NCI-H510A treated with DMSO at 0.1 percent for 48 hours (cell line): ENCODE data around the gene NID1.
"Not testable (repeated sequence)": the region's sequence is repeated elsewhere in the genome, so short reads cannot be mapped to it uniquely, and the experiment has no call there.

Experiments used
- DNase-seq: peaks from one replicate; lab custom pipeline; 2025; lab: John Stamatoyannopoulos, UW

NID1 gene

DNA sequence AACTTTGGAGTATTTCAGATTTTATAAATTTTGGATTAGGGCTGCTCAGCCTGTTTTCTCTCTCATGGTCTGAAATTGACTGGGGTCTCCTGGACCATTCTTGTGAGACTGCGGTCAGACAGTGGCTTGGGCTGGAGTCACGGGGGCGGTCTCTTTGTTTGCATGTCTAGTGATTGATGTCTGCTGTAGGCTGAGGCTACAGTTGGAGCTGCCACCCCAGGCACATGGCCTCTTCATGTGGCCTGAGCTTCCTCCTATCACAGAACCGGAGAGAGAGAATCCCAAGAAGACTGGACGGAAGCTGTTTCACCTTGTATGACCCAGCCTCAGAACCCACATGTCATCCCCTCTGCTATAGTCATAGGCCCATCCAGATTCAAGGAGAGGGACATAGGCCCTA, 96.1 kb downstream of the NID1 start:
- DNase-seq = no peak

DNA sequence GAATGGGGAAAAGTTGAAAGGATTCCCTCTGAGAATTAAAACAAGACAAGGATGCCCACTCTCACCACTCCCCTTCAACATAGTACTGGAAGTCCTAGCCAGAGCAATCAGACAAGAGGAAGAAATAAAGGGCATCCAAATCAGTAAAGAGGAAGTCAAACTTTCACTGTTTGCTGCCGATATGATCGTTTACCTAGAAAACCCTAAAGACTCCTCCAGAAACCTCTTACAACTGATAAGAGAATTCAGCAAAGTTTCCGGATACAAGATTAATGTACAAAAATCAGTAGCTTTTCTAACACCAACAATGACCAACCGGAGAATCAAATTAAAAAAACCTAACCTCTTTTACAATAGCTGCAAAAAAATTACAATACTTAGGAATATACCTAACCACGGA, 98.8 kb downstream of the NID1 start:
- not testable (repeated sequence) for DNase-seq

DNA sequence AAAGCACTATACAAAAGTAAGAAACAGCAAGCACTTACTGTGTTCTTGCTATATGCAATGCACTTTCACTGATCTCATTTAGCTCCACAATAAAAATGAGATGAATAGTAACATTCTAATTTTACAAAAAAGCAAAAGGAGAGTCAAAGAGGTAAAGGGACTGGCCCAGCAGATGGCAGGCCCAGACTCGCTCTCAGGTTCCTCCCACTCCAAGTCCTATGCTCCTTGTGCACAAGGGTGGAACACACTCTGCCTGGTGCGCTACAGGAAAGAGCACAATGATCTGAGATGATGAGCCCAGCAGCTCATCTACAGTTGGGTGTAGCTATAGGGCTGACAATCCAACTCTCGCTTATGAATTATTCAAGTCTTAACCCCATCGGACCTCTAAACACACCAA, 104.1 kb downstream of the NID1 start:
- DNase-seq = peak; percentile 25

DNA sequence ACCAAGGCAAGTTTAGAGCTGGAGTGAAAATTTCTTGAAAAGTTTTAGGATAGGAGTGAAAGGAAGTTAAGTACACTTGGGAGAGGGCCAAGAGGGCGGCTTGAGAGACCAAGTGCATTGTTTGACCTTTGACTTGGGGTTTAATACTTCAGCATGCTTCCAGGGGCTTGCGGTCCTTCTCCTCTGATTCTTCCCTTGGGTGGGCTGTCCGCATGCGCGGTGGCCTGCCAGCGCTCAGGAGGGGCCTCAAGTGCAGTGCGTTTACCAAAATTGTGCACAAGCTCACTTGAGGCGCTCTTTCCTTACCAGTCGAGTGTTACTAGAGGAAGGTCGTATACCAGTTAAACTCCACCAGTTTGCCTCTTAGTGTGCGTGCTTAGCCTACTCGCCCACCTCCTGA, 106.9 kb downstream of the NID1 start:
- no peak for DNase-seq

DNA sequence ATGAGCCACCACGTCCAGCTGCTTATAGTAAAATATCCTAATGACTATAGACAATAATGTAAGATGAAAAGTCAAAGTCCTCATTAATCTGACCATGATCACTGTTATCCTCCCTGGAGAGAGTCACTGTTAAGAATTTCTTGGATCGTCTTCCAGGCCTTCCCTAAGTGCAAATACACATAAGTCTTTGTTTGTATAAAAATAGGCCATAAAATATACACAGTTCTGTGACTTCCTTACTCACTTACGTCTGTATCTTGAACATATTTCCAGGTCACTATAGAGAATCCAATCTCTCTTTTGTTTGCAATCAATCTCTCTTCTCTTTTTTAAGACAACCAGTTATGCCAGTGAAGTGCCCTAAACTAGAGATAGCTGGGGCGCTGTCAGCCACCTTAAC, 109.1 kb downstream of the NID1 start:
- DNase-seq = no peak

DNA sequence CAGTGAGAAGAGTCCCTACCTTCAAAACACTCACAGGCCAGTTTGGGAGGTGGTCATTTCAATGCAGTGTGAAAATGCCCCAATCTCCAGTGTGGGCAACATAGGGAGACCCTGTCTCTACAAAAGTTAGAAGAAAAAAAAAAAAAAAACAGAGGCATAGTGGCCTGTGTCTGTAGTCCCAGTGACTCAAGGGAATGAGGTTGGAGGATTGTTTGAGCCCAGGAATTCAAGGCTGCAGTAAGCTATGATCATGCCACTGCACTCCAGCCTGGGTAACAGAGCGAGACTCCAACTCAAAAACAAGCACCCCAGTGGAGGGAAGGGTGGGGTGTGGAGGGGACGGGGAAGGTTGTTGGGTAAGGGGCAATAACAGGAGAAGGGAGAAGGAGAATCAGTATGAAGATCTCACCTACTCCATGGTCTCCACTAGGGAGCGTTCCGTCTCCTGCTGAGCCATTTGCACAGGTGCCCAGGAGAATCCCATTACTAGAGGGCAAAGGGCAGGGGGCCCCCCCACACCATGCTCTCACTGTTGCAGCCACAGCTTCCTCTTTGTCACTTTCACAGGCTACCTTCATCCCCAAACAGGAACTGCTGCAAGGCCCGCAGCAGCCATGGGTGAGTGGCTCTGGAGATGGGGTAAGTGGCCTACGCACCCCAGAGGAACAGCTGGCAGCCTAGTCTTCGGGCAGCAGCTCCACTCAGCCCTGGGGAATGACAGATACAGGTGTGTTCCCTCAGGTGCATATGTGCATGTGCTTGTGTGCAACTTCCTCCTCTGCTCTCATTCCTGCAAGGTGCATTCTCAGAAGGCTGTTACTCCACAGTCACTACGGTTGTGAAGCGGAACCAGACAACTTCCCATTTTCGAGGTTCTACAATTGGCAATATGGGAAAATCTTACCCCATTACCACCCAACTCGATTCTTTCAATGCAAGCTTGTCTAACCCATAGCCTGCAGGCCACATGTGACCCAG, 110.3 kb downstream of the NID1 start:
- peak; percentile 41 for DNase-seq

DNA sequence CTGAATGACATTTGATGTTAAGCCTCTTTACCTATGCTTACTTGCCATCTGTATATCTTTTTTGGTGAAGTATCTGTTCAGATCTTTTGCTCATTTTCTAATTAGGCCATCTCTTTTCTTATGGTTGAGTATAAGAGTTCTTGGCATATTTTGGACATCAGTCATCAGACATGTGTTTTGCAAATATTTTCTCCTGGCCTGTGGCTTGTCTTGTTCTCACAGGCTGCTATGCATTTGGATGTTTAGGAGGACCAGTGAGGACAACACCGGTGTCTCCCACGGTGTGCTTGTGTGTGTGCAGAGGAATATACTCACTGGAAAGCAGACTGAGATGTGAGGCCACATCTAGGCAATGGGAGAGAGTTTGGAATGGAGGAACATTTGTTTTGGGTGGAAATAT, 111.1 kb downstream of the NID1 start:
- DNase-seq = no peak

DNA sequence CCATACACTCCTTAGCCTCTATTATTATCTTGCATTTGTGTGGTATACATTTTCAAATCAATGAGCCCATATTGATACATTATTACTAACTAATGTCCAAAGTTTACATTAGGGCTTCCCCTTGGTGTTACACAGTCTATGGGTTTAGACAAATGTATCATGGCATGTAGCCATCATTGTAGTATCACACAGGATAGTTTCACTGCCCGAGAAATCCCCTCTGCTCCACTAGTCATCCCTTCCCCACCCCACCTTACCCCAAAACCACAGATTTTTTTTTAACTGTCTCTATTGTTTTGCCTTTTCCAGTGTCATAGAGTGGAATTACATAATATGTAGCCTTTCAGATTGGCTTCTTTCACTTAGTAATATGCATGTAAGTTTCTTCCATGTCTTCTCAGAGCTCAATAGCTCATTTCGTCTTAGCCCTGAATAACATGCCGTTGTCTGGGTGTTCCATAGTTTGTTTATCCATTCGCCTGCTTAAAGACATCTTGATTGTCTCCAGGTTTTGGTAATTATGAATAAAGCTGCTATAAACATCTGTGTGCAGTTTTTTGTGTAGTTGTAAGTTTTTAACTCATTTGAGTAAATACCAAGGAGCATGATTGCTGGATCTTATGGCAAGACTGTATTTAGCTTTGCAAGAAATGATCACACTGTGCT, 111.8 kb downstream of the NID1 start:
- no peak for DNase-seq

DNA sequence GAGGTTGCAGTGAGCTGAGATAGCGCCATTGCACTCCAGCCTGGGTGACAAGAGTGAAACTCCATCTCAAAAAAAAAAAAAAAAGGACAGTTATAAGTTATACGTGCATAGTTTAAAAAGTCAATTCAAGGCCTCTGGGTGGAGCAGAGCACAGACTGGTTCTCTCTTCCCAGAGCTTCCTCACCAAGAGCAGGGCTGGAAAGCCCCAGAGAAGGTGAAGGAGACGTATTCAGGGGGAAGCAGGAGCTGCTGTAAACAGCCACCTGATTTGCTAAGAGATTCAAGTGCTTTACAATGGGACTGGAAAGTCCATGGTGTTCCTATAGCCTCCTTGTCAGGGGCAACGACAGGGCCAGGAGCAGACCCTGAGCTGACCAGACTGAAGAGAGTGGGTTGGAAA, 113.2 kb downstream of the NID1 start:
- no peak for DNase-seq

DNA sequence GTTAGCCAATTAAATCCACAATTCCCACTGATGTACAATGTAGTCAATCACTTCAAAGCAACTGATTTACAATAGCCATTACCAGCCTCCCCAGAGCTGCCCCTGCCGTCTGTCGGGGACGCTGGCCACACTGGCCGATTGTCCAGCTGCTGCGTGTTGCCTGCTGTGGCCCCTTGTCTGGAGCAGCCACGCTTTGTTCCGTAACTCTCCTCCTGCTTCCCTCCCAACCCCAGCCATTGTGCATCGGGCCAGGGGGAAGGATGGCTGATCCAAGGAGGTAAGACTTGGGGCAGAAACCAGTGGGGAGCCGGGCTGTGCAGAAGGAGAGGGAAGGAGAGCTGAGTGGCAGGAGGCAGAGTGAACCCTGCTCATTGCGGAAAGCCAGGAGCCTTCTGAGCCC, 114.6 kb downstream of the NID1 start:
- no peak for DNase-seq

DNA sequence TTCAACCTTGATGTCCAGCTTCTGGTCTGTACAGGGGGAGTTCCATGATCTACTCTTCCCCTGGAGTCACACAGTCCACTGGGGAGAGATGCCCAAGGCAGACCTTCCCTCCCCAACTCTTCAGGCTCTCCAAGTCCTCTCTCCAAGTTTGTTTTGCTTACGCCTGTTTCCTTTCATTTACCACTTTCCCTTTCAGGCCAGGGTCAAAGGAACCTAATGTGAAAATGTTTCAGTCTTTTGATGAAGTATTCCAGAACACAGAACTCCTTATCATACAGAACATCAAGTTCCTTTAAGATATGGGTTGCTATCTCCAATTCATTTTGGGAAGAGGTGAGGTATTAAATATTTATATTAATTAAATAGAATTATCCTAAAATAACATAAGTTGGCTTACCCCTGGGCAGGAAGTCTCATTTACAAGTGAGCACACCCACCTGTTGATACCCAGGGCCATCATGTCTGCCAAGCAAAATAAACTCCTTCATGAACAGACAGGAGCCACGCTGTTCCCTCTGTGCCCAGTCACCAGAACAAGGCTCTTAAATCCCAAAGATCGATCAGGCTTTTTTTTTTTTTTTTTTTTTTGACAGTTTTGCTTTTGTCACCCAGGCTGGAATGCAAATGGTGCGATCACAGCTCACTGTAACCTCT, 116.0 kb downstream of the NID1 start:
- DNase-seq = no peak

DNA sequence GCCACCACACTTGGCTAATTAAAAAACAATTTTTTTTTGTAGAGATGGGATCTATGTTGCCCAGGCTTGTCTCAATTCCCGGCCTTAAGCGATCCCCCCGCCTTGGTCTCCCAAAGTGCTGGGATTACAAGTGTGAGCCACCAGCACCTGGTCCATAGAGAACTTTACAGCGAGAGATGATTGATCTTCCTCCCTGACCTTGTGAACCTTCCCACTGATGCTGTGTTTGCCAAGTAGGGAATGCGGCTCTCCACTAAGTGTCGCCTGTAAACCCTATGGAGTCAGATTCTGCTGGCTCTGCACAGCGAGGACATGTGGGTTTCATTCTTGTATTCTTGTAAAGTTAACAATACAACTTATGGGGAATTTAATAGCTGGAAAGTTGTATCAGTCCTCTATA, 116.9 kb downstream of the NID1 start:
- no peak for DNase-seq

DNA sequence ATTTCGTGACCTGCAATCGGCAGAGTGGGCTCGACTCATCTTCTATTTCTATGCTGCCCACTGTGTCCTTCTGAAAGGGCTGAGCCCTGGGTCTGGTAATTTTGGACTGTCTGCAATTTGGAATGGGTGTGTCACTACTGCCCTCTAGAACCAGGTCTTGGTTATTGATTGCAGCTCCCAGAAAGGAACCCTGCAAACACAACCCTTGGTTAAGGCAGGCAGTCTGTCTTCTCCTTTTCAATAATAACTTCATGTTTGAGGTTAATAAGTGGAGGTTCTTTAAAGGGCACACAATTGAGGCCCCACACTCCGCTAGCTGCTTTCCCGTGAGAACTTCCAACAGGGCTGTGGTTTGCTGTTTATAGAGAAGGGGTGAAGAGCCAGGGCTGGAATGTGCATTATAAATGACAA, 118.3 kb downstream of the NID1 start:
- no peak for DNase-seq

DNA sequence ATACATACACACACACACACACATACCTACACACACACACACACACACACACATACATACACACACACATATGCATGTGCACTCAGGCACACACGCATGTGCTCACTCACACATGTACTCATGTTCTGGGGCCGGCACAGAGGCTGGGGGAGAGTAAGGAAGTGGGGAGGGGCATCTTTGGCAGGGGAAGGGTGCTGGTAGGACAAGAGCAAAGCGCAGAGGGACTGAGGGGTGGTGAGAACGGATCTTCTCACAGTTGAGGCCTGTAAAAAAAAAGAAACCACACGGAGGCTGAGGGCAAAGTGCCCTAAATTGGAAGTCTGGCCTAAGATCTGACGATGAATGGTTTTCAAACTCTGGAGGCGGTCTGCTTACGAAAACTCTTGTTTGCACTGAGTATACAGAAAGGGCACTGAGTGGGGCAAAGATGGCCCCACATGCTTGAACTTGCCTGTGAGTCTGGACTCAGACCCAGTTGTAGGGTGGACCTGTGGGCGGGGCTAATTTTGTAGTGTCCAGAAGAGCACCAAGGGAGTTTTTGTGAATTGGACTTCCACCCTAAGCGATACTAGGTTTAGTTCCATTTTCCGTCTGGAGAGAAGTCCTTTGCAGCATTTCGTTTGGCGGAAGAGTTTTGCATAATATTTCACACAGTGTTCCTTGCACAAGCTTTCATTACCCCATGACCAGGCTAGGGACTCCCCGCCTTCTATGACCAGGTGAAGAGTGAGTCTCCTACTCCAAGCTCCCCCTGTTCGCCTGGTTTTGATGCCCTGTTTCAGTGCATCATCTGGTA, 118.9 kb downstream of the NID1 start:
- no peak for DNase-seq

DNA sequence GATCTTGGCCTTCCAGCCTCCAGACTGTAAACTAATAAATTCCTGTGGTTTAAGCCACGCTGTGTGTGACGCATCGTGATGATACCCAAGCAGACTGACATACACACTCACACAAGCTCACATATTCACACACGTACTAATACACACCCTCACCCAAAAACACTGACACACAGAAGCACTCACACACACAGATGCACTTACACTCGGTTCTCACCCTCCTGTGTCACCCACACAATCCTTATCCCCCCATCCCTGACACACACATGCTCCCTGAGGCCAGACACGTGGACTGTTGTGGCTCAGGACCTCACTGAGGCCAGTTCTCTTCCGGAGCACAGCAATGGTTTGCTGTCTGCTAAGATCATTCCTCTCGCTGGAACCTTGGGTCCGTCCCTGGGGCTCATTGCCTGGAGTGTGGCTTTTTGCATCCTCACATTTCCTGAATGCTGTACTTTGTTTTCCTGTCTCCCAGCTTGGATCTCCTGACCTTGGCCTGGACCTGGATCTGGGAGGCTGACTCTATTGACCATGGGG, 121.2 kb downstream of the NID1 start:
- no peak for DNase-seq

DNA sequence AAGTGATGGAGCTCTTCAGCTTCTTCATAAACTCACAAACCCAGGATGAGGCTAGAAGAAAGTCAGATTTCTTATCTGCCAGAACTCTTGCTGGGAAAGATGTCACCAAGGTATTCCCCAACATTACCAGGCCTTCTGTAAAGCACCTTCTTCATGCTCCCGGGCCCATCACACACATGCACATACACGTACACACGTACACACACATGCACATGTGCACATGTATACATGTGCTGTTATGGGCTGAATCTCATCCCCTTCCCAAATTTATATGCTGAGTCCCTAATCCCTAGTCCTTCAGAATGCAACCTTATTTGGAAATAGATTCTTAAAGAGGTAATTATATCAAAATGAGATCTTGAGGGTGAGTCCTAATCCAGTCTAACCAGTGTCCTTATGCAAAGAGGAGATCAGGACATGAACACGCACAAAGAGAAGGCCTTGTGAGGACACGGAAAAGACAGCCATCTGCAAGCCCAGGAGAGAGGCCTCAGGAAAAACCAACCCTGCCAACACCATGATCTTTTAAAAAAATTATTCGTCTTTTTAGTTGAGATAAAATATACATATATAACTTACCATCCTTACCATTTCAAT, 121.8 kb downstream of the NID1 start:
- no peak for DNase-seq

DNA sequence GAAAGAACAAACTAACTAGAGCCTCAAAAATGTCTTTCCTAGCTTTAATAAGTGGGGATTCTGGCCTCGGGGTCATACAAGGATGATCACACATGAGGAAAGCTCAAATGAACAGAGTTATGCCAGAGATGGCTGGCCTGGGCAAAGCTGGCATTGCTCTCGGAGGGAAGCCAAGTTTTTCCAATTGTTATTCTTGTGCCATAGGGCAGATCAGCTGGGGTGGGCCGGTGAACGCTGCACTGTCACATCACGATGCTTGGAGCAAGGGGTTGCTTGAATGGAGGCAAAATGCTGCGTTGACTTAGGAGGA, 122.3 kb downstream of the NID1 start:
- no peak for DNase-seq

DNA sequence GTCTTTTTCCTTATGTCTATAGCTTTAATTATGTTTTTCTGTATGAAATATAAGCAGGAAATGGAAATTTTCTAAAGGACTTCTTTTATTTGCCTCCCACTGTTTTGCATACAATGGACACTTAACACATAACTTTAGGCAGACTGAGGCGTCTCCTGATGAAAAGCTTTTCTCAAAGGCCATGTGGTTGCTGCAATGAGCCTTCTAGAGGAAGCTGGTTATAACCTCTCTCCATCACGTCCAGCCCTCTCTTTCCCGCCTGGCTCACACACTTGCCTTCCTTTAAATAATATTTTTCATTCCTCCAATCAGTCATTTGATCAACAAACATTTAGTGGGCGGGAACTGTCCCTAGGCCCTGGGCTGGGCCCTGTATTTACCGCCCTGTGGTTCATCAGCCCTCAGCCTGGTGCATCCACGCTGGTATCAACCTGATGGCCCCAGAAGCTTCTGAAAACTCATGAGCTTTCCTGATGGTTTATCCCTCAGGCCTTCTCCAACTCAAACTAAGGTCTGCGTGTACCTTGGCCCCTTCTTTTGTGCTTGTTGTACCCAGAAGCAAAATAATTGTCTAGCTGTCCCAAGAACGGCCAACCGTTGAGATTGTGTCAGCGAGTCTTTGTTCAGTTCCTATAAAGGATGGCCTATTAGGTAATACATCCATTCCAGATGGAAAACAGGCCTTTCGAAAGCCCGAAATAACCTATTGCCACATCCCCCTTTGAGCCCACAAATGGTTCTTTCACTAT, 122.8 kb downstream of the NID1 start:
- DNase-seq = no peak

DNA sequence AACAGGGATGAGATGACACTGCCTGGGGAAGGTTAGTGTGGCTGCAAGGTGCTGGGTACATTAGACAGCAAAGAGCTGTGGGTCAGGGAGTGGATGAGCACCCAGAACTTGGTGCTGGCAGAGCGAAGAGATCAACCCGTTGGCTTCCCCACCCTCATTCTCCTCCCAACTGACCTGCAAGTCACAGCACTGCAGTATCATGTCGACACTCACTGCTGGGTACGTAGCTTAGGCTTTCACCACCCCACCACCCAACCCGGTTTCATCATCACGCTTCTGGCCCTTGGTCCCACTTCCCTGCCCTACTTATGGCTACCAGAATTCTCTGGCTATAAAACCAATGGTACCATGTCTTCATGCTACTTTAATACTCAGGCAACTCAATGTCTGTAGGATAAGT, 124.6 kb downstream of the NID1 start:
- no peak for DNase-seq

DNA sequence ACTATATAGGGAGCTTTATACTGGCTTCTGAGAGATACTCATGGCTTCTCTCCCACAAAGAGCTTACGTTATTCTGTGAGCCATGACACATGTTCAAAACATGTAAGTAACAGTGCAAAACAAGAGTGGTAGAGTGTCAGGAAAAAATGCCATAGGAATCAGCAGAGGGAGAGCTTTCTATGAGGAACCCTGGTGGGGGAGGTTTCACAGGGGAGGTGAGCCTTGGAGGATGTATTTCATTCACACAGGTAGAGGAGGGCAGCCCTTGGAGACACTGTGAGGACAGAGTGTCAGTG, 125.5 kb downstream of the NID1 start:
- DNase-seq = no peak
